OCI-LY7 (cell line): Measurements from ENCODE around the gene METAP1D. TPM values are rescaled to one million over a fixed set of nuclear protein-coding genes. Genes with fewer than 3 reads are reported as not detected.

Experiments
- BruUV-seq: library from RNA; stranded (reverse); fragments of 400-500 nt; replicated peaks from 2 replicates; lab custom pipeline; 2021; lab: Mats Ljungman, UMichigan
- CTCF ChIA-PET: fragments of 300-600 bp; sonication (Branson Sonifier 250); formaldehyde crosslinking; loops from one replicate; lab custom pipeline; 2022; ENCODE audit warnings: antibody characterized with exemption; ENCODE audit not compliant: unreplicated experiment; lab: Charles Lee
- POLR2A ChIA-PET: fragments of 300-600 bp; sonication (Branson Sonifier 250); formaldehyde crosslinking; loops from one replicate; lab custom pipeline; 2022; ENCODE audit warnings: antibody characterized with exemption; lab: Charles Lee
- DNase-seq: peaks from one replicate; pipeline ENCODE4 v3.0.0-alpha.2; 2015; ENCODE audit warnings: low spot score
- H2AFZ ChIP-seq: fragments of 200-600 bp; sonication (generic), shearing (Covaris generic); 2 replicates; pipeline ENCODE4 v1.6.1; 2014; ENCODE audit warnings: mild to moderate bottlenecking, antibody characterized with exemption, low read length, moderate library complexity
- H3K27ac ChIP-seq: fragments of 200-600 bp; sonication (generic); 2 replicates; pipeline ENCODE4 v1.5.1; 2014; ENCODE audit warnings: mixed run types, low read depth, mild to moderate bottlenecking, moderate library complexity, low read length, inconsistent platforms; ENCODE audit not compliant: poor library complexity, severe bottlenecking
- H3K36me3 ChIP-seq: fragments of 200-600 bp; sonication (generic); 2 replicates; pipeline ENCODE4 v1.6.1; 2014; ENCODE audit warnings: mild to moderate bottlenecking, antibody characterized with exemption, low read length, moderate library complexity, mixed read lengths; ENCODE audit not compliant: insufficient read depth
- H3K4me1 ChIP-seq: fragments of 200-600 bp; sonication (generic); 2 replicates; pipeline ENCODE4 v1.5.1; 2014; ENCODE audit warnings: mild to moderate bottlenecking, low read length; ENCODE audit not compliant: insufficient read depth, poor library complexity, severe bottlenecking
- H3K4me2 ChIP-seq: fragments of 200-600 bp; sonication (generic); 2 replicates; pipeline ENCODE4 v1.6.1; 2014; ENCODE audit warnings: mild to moderate bottlenecking, low read length
- H3K4me3 ChIP-seq: fragments of 200-600 bp; sonication (generic); 2 replicates; pipeline ENCODE4 v1.5.1; 2014; ENCODE audit warnings: mild to moderate bottlenecking, low read depth, low read length; ENCODE audit not compliant: poor library complexity, severe bottlenecking
- H3K79me2 ChIP-seq: fragments of 200-600 bp; sonication (generic); 2 replicates; pipeline ENCODE4 v1.6.1; 2016; ENCODE audit warnings: low read depth, mild to moderate bottlenecking, low read length, moderate library complexity, mixed read lengths; ENCODE audit not compliant: insufficient read depth
- H3K9me2 ChIP-seq: fragments of 200-600 bp; sonication (generic); 2 replicates; pipeline ENCODE4 v1.6.1; 2016; ENCODE audit warnings: mild to moderate bottlenecking, low read length, mixed read lengths; ENCODE audit not compliant: insufficient read depth
- H3K9me3 ChIP-seq: fragments of 200-600 bp; sonication (generic); 2 replicates; pipeline ENCODE4 v1.6.1; 2014; ENCODE audit warnings: mild to moderate bottlenecking, mixed run types, low read length, mixed read lengths
- H4K20me1 ChIP-seq: fragments of 200-600 bp; sonication (generic); 2 replicates; pipeline ENCODE4 v1.6.1; 2014; ENCODE audit warnings: mild to moderate bottlenecking, antibody characterized with exemption, low read length, moderate library complexity, mixed read lengths; ENCODE audit not compliant: insufficient read depth
- EZH2phosphoT487 ChIP-seq: fragments of 200-600 bp; sonication (generic); IDR thresholded peaks from 2 replicates; pipeline ENCODE4 v1.6.1; 2018; ENCODE audit warnings: low read depth, borderline replicate concordance, mild to moderate bottlenecking, mixed run types, antibody characterized with exemption, low read length, moderate library complexity, mixed read lengths
- intact Hi-C: fragments of 100-400 bp; cut with micrococcal nuclease; formaldehyde crosslinking; loops from one replicate; pipeline ENCODE4 v1.10.0; 2022; ENCODE audit not compliant: unreplicated experiment
- total RNA-seq, 2 experiments: library from RNA; depleted of rRNA in 1 of 2; stranded (reverse); fragments of >200 nt in 1 of 2; shearing (Covaris generic) in 1 of 2; gene quantifications; 2 replicates each; pipeline ENCODE4 v1.2.3, GENCODE V29; 2014 to 2022
- TF ChIP-seq, protein P1 (sequence below): fragments of 200-600 bp; sonication (generic); conservative IDR thresholded peaks from 2 replicates; pipeline ENCODE4 v1.5.1; 2014; ENCODE audit warnings: mild to moderate bottlenecking, antibody characterized with exemption, low read length, moderate library complexity, mixed read lengths

METAP1D gene
- total RNA-seq, 2 experiments from 2014 or later: 11.0 to 11.8 TPM

- intact Hi-C loops: loop anchor here (5.0 kb wide), 1 partner anchor 852 kb away; no protein-coding TSS in a partner anchor
- no peaks in the 10 kb centered on the region for H3K9me2 ChIP-seq
- H3K9me3 ChIP-seq: no peaks in the 10 kb centered on the region
- no peak overlapping the region for H3K4me2 ChIP-seq
- H3K4me1 ChIP-seq: no peaks in the 10 kb centered on the region
- H3K79me2 ChIP-seq: no peaks in the 10 kb centered on the region
- BruUV-seq: no TSS peak
- H3K27ac ChIP-seq: no peak overlapping the region
- CTCF ChIA-PET: interaction anchor here (1.9 kb wide), 1 partner anchor 9 kb away, joined by 4 read pairs; no protein-coding TSS in a partner anchor
- no peak for DNase-seq
- H4K20me1 ChIP-seq: no peaks in the 10 kb centered on the region
- POLR2A ChIA-PET: interaction anchor here (0.5 kb wide), 1 partner anchor 9 kb away, joined by 4 read pairs; no protein-coding TSS in a partner anchor
- no peak overlapping the region for H3K4me3 ChIP-seq
- TF ChIP-seq, protein P1, sequence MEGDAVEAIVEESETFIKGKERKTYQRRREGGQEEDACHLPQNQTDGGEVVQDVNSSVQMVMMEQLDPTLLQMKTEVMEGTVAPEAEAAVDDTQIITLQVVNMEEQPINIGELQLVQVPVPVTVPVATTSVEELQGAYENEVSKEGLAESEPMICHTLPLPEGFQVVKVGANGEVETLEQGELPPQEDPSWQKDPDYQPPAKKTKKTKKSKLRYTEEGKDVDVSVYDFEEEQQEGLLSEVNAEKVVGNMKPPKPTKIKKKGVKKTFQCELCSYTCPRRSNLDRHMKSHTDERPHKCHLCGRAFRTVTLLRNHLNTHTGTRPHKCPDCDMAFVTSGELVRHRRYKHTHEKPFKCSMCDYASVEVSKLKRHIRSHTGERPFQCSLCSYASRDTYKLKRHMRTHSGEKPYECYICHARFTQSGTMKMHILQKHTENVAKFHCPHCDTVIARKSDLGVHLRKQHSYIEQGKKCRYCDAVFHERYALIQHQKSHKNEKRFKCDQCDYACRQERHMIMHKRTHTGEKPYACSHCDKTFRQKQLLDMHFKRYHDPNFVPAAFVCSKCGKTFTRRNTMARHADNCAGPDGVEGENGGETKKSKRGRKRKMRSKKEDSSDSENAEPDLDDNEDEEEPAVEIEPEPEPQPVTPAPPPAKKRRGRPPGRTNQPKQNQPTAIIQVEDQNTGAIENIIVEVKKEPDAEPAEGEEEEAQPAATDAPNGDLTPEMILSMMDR: no peak
- TF ChIP-seq EZH2phosphoT487: no peak
- H3K36me3 ChIP-seq: no peaks in the 10 kb centered on the region
- no peak overlapping the region for H2AFZ ChIP-seq
These were observed 120.4 kb downstream of the METAP1D start for GRCh38 chr2:172120118-172120517.

GRCh38 chr2:172128484-172128883 lies 128.7 kb downstream of the METAP1D start:
- H3K9me2 ChIP-seq: no peaks in the 10 kb centered on the region
- H4K20me1 ChIP-seq: no peaks in the 10 kb centered on the region
- no peaks in the 10 kb centered on the region for H3K4me1 ChIP-seq
- ChIA-PET CTCF (no interaction called here), POLR2A (interaction anchor here (0.6 kb wide), 1 partner anchor 364 kb away, joined by 3 read pairs; no protein-coding TSS in a partner anchor)
- no peak overlapping the region for H3K4me3 ChIP-seq
- no peaks in the 10 kb centered on the region for H3K79me2 ChIP-seq
- H2AFZ ChIP-seq: no peak overlapping the region
- H3K27ac ChIP-seq: no peak overlapping the region
- DNase-seq: no peak
- BruUV-seq: no TSS peak
- H3K36me3 ChIP-seq: no peaks in the 10 kb centered on the region
- no peak for TF ChIP-seq EZH2phosphoT487
- TF ChIP-seq, protein P1: no peak
- H3K4me2 ChIP-seq: no peak overlapping the region
- no peaks in the 10 kb centered on the region for H3K9me3 ChIP-seq
- intact Hi-C loops: no loop called here

DNA sequence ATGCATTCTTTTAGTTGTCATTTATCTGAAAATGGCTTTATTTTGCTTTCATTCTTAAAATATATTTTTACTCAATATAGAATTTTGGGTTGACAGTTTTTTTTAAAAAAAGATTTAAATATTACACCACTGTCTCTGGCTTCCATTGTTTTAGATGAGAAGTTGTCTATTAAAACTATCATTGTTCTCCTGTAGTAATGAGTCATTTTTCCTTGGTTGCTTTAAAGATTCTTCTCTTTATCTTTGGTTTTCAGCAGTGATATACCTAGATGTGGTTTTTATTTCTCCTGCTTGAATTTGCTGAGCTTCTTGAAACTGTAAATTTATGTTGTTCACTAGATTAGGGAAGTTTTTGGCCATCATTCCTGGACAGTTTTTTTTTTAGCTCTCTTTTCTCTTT lies 129.7 kb downstream of the METAP1D start:
- intact Hi-C loops: no loop called here

More for the DNA sequence above, 129.7 kb downstream of the METAP1D start:
- ChIA-PET CTCF (interaction anchor here (0.6 to 1.0 kb wide), 2 partner anchors 9 to 1174 kb away, joined by 4 read pairs; no protein-coding TSS in a partner anchor), POLR2A (interaction anchor here (0.7 kb wide), 1 partner anchor 15 kb away, joined by 3 read pairs; no protein-coding TSS in a partner anchor)
- no peak for DNase-seq
- Histone ChIP-seq H3K4me2 (no peak overlapping the region), H3K27ac (no peak overlapping the region), H4K20me1 (no peaks in the 10 kb centered on the region), H3K4me3 (no peak overlapping the region), H3K9me2 (no peaks in the 10 kb centered on the region), H3K79me2 (no peaks in the 10 kb centered on the region), H3K36me3 (no peaks in the 10 kb centered on the region), H3K9me3 (no peaks in the 10 kb centered on the region), H3K4me1 (no peaks in the 10 kb centered on the region), H2AFZ (no peak overlapping the region)
- BruUV-seq: no TSS peak
- TF ChIP-seq, protein P1: no peak
- no peak for TF ChIP-seq EZH2phosphoT487
